NOMO-1 treated with DMSO at 0.1 percent for 48 hours (cell line): Measurements from ENCODE around the gene ORC3.
A peak's percentile ranks its signal among the peaks of the same experiment; 100 is the strongest.

ENCODE experiments used
- DNase-seq: peaks from one replicate; lab custom pipeline; 2025; ENCODE audit not compliant: unreplicated experiment; lab: John Stamatoyannopoulos, UW

The ORC3 gene

GRCh38 chr6:87589693-87590416 is at the start of gene ORC3, which contains the start of gene RARS2:
ORC3 (plus strand) TSS chr6:87590135; CDS start chr6:87590169, 34 bp downstream.
RARS2 (minus strand) TSS chr6:87589987; CDS start chr6:87589957, 30 bp downstream.
- peak; percentile 94 for DNase-seq

GRCh38 chr6:87540539-87540938 is 49.4 kb upstream of the ORC3 start:
- no peak for DNase-seq

GRCh38 chr6:87541041-87541440 is 48.9 kb upstream of the ORC3 start:
- DNase-seq = no peak

- DNase-seq = no peak
Observed at GRCh38 chr6:87541744-87542143, 48.2 kb upstream of the ORC3 start.

GRCh38 chr6:87543696-87544473 is 46.0 kb upstream of the ORC3 start:
- DNase-seq = no peak

- no peak for DNase-seq
Observed at GRCh38 chr6:87544474-87544735, 45.5 kb upstream of the ORC3 start.

GRCh38 chr6:87551799-87552198 is 38.1 kb upstream of the ORC3 start:
- DNase-seq = no peak

- DNase-seq = no peak
Observed at GRCh38 chr6:87553159-87553765, 36.7 kb upstream of the ORC3 start.

GRCh38 chr6:87555506-87555905 is 34.4 kb upstream of the ORC3 start:
- no peak for DNase-seq

- DNase-seq = no peak
Observed at GRCh38 chr6:87558446-87558845, 31.5 kb upstream of the ORC3 start.

- no peak for DNase-seq
Observed at GRCh38 chr6:87561017-87561416, 28.9 kb upstream of the ORC3 start.

- DNase-seq = no peak
Observed at GRCh38 chr6:87572021-87572420, 17.9 kb upstream of the ORC3 start.

- no peak for DNase-seq
Observed at GRCh38 chr6:87572883-87573282, 17.1 kb upstream of the ORC3 start.

- DNase-seq = no peak
Observed at GRCh38 chr6:87573307-87574024, 16.5 kb upstream of the ORC3 start.

GRCh38 chr6:87574237-87574804 is 15.6 kb upstream of the ORC3 start:
- no peak for DNase-seq

- no peak for DNase-seq
Observed at GRCh38 chr6:87575423-87575822, 14.5 kb upstream of the ORC3 start.

GRCh38 chr6:87583822-87584221 is 6.1 kb upstream of the ORC3 start:
- DNase-seq = no peak

- no peak for DNase-seq
Observed at GRCh38 chr6:87586371-87587077, 3.4 kb upstream of the ORC3 start.

GRCh38 chr6:87588756-87589407 is 1.1 kb upstream of the ORC3 start:
- DNase-seq = no peak

- DNase-seq = no peak
Observed at GRCh38 chr6:87590417-87590880, 514 bp downstream of the ORC3 start.
